Fibroblast of villous mesenchyme (primary cell): ENCODE data around the gene PRPSAP1. TPM values are rescaled to one million over a fixed set of nuclear protein-coding genes. Genes with fewer than 3 reads are reported as not detected.

Experiments
- DNase-seq: peaks from one replicate; pipeline ENCODE4 v3.0.0-alpha.2; 2010; ENCODE audit warnings: low read depth
- H3K4me3 ChIP-seq: 2 replicates; pipeline ENCODE4 v1.5.1; 2011; ENCODE audit warnings: low read depth, mild to moderate bottlenecking, low read length
- total RNA-seq: library from RNA; depleted of rRNA; stranded (reverse); fragments of >200 nt; gene quantifications from 2 replicates; pipeline ENCODE4 v1.2.3, GENCODE V29; 2012
- TF ChIP-seq, protein P1 (sequence below): IDR thresholded peaks from 2 replicates; pipeline ENCODE4 v1.5.1; 2012; ENCODE audit warnings: low read depth, mild to moderate bottlenecking, low read length; ENCODE audit not compliant: insufficient read depth

Gene PRPSAP1
- total RNA-seq, 1 donor: 48.8 TPM

DNA sequence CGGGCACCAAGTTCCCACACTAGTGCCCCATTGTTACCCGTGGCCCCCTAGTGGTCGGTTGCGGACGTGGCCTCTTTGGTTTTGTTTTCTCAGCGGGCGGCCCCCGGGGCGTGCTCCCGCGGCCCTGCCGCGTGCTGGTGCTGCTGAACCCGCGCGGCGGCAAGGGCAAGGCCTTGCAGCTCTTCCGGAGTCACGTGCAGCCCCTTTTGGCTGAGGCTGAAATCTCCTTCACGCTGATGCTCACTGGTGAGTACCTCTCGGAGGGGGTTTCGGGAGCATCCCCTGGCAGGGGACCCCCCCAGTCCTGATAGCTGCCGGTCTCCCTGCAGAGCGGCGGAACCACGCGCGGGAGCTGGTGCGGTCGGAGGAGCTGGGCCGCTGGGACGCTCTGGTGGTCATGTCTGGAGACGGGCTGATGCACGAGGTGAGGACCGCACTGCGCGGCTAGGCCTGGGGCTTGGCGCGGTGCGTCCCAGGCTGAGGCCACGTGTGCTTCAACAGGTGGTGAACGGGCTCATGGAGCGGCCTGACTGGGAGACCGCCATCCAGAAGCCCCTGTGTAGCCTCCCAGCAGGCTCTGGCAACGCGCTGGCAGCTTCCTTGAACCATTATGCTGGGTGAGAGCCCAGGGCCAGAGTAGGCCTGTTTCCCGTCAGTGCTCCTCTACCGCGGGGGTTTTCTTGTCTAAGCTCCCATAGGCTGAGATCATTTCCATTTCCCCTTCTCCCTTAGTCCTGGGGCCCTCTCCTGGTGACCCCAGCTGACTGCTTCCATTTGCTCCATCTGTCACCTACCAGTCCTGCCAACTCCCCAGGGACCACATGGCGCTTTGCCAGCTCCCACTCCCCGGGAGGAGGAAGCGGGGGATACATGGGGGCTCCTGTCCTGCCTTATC lies 32.4 kb upstream of the PRPSAP1 start:
- H3K4me3 ChIP-seq: peak overlapping the region; percentile 71
- TF ChIP-seq, protein P1, sequence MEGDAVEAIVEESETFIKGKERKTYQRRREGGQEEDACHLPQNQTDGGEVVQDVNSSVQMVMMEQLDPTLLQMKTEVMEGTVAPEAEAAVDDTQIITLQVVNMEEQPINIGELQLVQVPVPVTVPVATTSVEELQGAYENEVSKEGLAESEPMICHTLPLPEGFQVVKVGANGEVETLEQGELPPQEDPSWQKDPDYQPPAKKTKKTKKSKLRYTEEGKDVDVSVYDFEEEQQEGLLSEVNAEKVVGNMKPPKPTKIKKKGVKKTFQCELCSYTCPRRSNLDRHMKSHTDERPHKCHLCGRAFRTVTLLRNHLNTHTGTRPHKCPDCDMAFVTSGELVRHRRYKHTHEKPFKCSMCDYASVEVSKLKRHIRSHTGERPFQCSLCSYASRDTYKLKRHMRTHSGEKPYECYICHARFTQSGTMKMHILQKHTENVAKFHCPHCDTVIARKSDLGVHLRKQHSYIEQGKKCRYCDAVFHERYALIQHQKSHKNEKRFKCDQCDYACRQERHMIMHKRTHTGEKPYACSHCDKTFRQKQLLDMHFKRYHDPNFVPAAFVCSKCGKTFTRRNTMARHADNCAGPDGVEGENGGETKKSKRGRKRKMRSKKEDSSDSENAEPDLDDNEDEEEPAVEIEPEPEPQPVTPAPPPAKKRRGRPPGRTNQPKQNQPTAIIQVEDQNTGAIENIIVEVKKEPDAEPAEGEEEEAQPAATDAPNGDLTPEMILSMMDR: peak; percentile 71
- DNase-seq: peak; percentile 82

DNA sequence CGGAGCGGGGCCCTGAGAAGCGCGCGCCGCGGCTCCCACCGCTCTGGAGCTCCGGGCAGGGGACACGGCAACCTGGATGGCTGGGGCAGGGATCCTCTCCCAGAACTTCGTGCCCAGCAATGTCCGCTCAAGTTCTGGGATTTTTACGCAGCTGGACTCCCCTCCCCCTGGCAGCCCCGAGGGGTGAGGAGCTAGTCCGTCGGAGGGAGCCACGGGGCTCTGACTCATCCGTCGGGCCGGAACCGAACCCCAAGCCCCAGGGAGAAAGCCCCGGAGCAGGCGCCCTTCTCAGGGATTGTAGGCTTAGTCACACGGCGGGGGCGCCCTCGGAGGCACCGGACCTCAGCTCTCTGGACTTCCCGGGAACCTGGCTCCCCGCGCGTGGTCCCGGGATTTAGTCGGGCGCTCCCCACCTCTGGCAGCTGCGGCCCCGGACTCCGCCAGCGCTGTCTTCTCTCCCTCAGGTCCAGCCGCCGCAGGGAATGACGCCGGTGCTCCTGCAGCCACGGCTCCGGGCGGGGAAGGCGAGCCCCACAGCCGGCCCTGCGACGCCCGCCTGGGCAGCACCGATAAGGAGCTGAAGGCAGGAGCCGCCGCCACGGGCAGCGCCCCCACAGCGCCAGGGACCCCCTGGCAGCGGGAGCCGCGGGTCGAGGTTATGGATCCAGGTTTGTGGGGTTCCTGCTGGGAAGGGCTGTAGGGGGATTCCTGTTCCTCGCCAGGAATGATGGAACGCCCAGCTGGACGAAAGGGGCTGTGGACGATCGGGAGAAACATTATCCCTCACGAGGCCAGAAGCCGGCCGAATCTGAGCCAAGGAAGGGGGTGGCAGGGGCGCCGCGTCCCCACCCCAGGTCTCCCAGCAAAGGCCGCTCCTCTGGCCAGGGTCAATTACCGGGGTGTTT lies 31.5 kb upstream of the PRPSAP1 start:
- TF ChIP-seq, protein P1: no peak
- peak overlapping the region; percentile 71 for H3K4me3 ChIP-seq
- DNase-seq: peak; percentile 69

- peak; percentile 81 for DNase-seq
- H3K4me3 ChIP-seq: peak within 1 kb of the TSS; percentile 71
- TF ChIP-seq, protein P1: no peak
Measured at GRCh38 chr17:76384222-76384986, 30.7 kb upstream of the PRPSAP1 start, which contains the start of gene SPHK1. SPHK1 (plus strand) TSS chr17:76384609; CDS start chr17:76385645, 1,036 bp downstream.

GRCh38 chr17:76383546-76384221 lies 30.0 kb upstream of the PRPSAP1 start:
- peak; percentile 69 for DNase-seq
- TF ChIP-seq, protein P1: peak; percentile 20
- peak overlapping the region; percentile 71 for H3K4me3 ChIP-seq

GRCh38 chr17:76382803-76383545 lies 29.3 kb upstream of the PRPSAP1 start:
- TF ChIP-seq, protein P1: no peak
- peak overlapping the region; percentile 71 for H3K4me3 ChIP-seq
- peak; percentile 71 for DNase-seq
